ENCODE data around the gene DIP2B. TPM values are rescaled to one million over a fixed set of nuclear protein-coding genes. Genes with fewer than 3 reads are reported as not detected.

The DIP2B gene
- total RNA-seq, 1 donor from 2014 or later, result 9.4 TPM

DNA sequence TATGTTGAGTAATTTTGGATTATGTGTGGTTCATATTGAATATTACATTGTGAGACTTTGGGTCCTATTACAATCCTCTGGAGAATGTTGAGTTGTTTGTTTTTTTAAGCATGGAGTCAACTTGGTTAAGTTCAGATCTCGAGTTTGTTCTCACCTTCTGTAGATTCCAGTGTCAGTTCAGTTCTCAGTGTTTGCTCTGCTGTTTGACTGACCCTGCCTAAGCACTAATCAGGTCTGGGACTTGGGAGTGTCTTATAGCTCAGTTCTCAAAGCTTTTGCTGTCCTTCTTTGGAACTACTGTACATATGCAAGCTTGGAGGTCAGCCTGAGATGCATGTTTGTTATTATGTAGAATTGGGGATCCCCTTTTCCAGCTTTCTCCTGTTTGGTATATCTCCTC, 63.1 kb downstream of the DIP2B start:
- intact Hi-C loops (cut with DNase I), result no loop called here
- ATAC-seq (no peak), DNase-seq (ENCODE audit: missing footprints) (no peak)

DNA sequence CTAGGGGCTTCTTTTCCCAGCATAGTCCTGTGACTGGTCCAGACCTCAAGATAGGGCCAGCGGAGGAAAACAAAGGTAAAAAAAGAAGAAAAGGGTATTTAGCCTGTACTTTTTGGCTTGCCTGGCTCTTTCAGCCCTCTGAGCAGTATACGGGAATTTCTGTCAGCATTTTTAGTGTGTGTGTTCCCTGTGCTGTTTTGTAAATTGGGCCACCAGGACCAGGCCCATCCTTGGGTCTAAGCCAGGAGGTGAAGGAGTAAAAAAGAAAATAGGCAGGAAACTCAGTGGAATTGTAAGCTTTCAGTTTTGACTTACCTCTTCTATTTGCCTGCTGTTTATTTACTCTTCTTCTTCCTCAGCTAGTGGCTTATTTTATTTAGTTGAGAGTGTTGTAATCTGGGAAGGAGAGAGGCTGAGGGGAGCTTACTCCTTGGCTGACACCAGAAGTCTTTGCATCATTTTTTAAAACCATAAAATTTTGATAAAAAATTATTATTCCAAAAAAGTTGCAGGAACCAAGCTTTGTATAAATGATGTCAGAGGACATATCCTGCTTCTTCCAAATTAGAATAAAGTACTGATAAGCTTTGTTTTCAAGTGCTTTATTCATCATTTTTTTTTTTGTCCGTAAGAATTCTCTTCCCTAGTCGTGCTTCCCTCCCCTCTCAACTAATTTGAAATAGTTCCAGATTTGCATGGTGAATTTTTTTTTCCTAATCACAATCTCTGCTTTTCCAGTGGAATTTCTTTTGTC, 63.7 kb downstream of the DIP2B start:
- no peak for DNase-seq (ENCODE audit: missing footprints)
- intact Hi-C loops (cut with DNase I), result no loop called here
- no peak for ATAC-seq

GRCh38 chr12:50569321-50569720, 64.5 kb downstream of the DIP2B start:
- intact Hi-C loops (cut with DNase I), result no loop called here
- DNase-seq (ENCODE audit: missing footprints) (no peak), ATAC-seq (peak; percentile 49)

DNA sequence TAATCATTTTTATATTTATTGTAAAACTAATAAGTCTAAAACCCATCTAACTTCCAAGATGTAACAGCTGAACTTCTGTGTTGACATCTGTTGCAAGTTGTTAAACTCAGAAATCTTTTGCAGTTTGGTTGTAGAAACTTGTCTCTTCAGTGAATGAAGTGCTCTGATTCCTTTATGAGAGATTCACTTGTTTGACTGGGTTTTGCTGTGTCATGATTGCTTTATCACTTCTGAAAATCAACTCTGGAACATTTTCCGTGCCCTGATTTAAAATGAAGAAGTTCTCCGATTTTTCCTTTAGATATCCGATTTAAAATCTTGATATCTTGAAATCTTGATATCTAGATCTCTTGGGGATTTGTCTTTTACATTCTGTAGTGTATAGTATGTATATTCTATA, 65.1 kb downstream of the DIP2B start:
- intact Hi-C loops (cut with DNase I), result loop anchor here (10.0 kb wide), 2 partner anchors 45 to 65 kb away; no protein-coding TSS in a partner anchor
- DNase-seq (ENCODE audit: missing footprints) (no peak), ATAC-seq (no peak)

- no peak for ATAC-seq
- peak; percentile 57 for DNase-seq (ENCODE audit: missing footprints)
- intact Hi-C loops (cut with DNase I), result loop anchor here (10.0 kb wide), 2 partner anchors 47 to 63 kb away; no protein-coding TSS in a partner anchor
Measured at GRCh38 chr12:50571786-50572185, 67.0 kb downstream of the DIP2B start.

DNA sequence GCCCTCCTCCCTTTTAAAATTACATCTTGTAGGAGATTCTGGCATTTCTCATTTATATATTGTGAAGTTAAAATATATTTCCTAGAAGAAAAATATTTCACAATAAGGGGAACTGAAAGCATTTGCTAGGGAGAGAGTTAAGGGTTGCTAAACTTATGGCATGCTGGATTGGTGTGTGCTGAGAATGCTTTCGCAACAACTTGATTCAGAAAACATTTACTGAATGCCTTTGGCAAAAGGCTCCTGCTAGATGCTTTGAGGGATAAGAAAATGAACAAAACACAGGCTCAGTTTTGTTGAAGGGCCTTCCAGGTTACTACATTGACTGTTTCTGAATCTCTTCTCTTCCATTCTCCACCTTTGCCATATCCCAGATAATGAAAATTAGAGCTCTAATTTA, 67.5 kb downstream of the DIP2B start:
- ATAC-seq, result peak; percentile 75
- DNase-seq (ENCODE audit: missing footprints), result no peak
- intact Hi-C loops (cut with DNase I), result loop anchor here (10.0 kb wide), 2 partner anchors 47 to 63 kb away; no protein-coding TSS in a partner anchor

DNA sequence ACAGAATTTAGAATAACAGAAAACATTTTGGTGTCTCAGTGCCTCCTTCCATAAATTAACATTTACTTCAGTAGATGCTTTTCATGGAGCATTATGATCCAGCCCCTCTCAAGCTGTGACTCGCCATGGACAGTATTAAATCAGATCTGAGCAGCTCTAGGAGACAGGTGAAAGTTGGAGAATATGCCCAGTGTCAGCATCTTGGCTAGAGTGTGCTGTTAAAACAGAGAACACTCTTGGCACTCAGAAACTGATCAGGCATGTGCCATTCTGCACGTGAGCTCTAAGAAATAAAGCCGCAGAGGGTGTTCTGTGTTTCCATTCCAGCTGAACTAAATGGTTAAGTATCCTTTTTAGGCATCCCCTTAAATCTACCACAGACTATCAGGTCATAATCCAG, 68.0 kb downstream of the DIP2B start:
- intact Hi-C loops (cut with DNase I), result loop anchor here (10.0 kb wide), 2 partner anchors 48 to 62 kb away; no protein-coding TSS in a partner anchor
- DNase-seq (ENCODE audit: missing footprints), result no peak
- ATAC-seq, result no peak

DNA sequence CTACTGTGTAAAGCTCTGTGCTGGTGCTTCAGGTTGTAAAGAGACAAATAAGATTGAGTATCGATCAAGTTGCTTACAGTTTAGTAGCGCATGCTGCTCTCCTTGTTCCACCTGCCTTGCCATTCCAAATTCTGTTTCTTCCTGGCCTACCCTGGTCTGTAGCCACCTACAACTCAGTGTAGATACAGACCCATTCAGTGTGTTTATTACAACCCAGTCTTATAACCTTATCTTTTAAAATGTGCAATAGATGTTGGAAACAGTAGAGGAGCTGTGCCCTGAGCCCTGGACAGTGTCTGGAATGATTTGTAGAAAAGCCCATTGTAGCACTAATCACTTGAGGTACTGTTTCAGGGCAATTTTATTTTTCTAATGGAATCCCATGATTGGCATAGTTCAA, 68.5 kb downstream of the DIP2B start:
- intact Hi-C loops (cut with DNase I), result loop anchor here (10.0 kb wide), 2 partner anchors 48 to 62 kb away; no protein-coding TSS in a partner anchor
- ATAC-seq, result no peak
- DNase-seq (ENCODE audit: missing footprints), result no peak

- intact Hi-C loops (cut with DNase I), result loop anchor here (10.0 kb wide), 2 partner anchors 50 to 60 kb away; no protein-coding TSS in a partner anchor
- DNase-seq (ENCODE audit: missing footprints) (no peak), ATAC-seq (no peak)
Measured at GRCh38 chr12:50574601-50575348, 70.0 kb downstream of the DIP2B start.

GRCh38 chr12:50579757-50580267, 75.0 kb downstream of the DIP2B start:
- ATAC-seq (no peak), DNase-seq (ENCODE audit: missing footprints) (no peak)
- intact Hi-C loops (cut with DNase I), result loop anchor here (10.0 kb wide), 2 partner anchors 55 kb away; no protein-coding TSS in a partner anchor

- ATAC-seq (no peak), DNase-seq (ENCODE audit: missing footprints) (no peak)
- intact Hi-C loops (cut with DNase I), result no loop called here
Measured at GRCh38 chr12:50580436-50580835, 75.7 kb downstream of the DIP2B start.

GRCh38 chr12:50581226-50582184, 76.7 kb downstream of the DIP2B start:
- DNase-seq (ENCODE audit: missing footprints) (no peak), ATAC-seq (no peak)
- intact Hi-C loops (cut with DNase I), result no loop called here

- ATAC-seq, result no peak
- intact Hi-C loops (cut with DNase I), result no loop called here
- DNase-seq (ENCODE audit: missing footprints), result no peak
Measured at GRCh38 chr12:50584135-50584534, 79.3 kb downstream of the DIP2B start.

DNA sequence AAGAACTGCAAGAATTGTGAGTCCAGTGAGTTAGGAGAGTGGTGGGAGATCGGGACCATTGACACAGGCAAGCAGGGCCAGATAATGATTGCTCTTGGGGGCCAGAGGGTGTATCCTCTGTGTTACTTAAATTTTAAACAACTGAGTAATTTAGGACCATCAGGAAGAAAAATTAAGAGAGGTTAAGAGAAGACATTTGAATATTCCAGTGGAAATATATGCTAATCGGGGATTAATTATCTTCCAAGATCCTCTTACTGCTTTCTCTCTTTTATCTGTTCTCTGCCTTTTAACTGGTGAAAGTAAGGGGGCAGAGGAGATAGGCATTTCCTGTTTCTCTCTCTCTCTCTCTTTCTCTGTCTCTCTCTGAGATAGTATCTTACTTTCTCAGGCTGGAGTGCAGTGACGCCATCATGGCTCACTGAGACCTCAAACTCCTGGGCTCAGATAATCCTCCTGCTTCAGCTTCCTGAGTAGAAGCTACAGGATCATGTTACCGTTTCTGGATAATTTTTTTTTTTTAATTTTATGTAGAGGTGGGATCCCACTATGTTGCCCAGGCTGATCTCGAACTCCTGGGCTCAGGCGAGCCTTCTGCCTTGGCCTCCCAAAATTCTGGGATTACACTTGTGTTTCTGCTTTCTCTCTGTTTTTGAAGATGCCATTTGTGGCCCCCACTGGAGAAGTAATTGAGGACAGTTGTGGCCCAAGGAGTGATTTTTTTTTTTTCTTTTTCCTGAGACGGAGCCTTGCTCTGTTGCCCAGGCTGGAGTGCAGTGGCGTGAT, 85.1 kb downstream of the DIP2B start:
- no peak for DNase-seq (ENCODE audit: missing footprints)
- ATAC-seq, result no peak
- intact Hi-C loops (cut with DNase I), result no loop called here

- intact Hi-C loops (cut with DNase I), result no loop called here
- DNase-seq (ENCODE audit: missing footprints) (no peak), ATAC-seq (no peak)
Measured at GRCh38 chr12:50590869-50591268, 86.1 kb downstream of the DIP2B start.

- no peak for DNase-seq (ENCODE audit: missing footprints)
- ATAC-seq, result no peak
- intact Hi-C loops (cut with DNase I), result no loop called here
Measured at GRCh38 chr12:50595667-50596066, 90.9 kb downstream of the DIP2B start.

- no peak for ATAC-seq
- intact Hi-C loops (cut with DNase I), result no loop called here
- no peak for DNase-seq (ENCODE audit: missing footprints)
Measured at GRCh38 chr12:50597200-50598195, 92.7 kb downstream of the DIP2B start.

All from Right ventricle myocardium inferior (tissue), 1 donor.